GM21825 (cell line): ENCODE results near the gene ANKRD44.
"Not testable (repeated sequence)": the region's sequence is repeated elsewhere in the genome, so short reads cannot be mapped to it uniquely, and the experiment has no call there.

Experiments
- ATAC-seq: cut with Tn5 transposase; IDR thresholded peaks from one replicate; pipeline ENCODE4 v1.9.1; 2021; ENCODE audit warnings: mild to moderate bottlenecking, moderate library complexity; ENCODE audit not compliant: unreplicated experiment

ANKRD44 gene

DNA sequence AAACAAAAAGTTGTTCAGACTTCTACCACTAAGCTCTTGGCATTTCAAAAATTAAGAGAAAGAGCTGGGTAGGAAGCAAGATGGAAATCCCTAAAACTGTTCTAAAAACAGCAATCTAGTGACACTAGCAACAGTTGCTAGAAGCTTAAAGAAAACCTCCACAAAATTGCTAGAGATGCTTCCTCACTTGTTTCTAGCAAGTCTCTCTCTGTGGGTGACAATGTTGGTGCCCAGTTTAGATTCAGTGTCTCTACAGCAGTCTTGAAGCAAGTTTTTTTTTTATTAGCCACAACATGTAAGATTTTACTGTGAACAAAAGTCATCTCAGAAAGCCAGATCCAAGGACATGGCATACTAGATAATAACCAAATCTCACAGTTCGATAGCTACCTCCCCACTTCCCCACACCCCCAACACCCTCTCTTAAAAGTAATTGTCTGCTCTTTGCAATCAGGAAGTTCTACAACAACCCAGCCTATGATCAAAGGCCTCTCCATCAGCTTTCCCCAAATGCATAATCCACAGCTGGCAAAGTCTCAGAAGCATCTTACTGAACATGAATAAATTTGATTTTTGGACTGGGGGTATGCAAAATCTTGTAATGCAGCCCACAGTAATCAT lies 70.0 kb downstream of the ANKRD44 start:
- ATAC-seq = no peak

- ATAC-seq = not testable (repeated sequence)
Observed at GRCh38 chr2:197240018-197240417, 70.6 kb downstream of the ANKRD44 start.

DNA sequence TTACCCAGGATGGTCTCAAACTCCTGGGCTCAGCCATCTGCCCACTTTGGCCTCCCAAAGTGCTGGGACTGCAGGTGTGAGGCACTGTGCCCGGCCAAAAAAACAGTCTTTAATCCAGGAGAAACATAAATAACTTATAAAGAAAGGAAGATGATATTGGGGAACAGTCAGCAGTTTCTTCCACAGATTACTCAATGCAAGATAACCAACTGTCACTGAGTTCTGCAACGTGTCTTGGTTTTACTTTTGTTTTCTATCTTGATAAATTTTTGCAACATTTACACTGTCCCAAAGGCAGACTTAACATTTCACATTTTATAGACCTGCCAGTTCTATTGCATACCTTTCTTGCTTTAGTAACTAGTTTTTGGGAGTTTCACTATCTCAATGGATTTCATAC lies 71.1 kb downstream of the ANKRD44 start:
- ATAC-seq = peak; percentile 64

DNA sequence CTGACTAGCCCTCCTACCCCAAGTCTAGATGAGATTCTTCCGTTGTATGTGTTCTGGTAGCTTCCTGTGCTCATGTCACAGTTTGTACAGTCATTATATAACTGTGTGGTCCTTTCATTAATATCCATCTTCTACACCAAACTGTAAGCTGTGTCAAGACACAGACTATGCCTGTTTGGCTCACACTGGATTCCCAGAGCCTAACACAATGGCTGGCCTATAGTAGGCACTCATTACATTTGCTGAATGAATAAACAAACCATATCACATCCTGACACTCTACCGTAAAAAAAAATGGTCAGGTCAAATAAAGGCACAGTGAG lies 72.6 kb downstream of the ANKRD44 start:
- no peak for ATAC-seq

DNA sequence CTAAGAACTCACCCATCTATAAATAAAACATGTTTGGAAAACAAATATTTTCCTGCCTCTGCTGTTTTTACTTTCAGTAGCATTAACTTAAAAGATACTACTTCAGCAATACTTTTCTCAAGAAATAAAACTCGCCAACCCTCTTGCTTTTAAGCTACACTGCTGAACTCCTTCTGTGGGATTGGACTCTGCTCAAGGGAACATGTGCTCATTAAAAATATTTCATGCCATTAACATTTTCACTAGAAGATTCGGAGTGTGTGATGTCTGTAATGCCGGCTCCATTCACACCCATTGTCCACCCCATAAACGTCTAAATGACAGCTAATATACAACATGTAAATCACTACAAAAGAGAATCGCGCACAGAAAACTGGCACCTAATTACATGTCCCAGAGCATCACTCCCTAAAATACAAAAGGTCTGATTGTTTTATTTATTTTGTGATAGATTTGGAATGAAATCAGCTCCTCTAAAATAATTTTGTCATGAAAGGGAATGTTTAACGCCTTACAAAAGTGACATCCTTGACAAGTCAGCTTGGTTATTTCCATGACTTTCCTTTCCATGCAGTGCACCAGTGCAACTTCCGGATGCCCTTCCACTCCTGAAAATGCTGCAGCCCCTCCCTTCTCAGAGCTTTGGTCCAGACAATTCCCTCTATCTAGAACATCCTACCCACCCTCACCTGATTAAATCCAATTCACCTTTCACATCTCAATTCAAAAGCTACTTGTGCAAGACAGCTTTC lies 73.1 kb downstream of the ANKRD44 start:
- no peak for ATAC-seq

- no peak for ATAC-seq
Observed at GRCh38 chr2:197236816-197237215, 73.8 kb downstream of the ANKRD44 start.

- ATAC-seq = no peak
Observed at GRCh38 chr2:197236159-197236558, 74.4 kb downstream of the ANKRD44 start.

GRCh38 chr2:197235711-197236110 lies 74.9 kb downstream of the ANKRD44 start:
- ATAC-seq = no peak

DNA sequence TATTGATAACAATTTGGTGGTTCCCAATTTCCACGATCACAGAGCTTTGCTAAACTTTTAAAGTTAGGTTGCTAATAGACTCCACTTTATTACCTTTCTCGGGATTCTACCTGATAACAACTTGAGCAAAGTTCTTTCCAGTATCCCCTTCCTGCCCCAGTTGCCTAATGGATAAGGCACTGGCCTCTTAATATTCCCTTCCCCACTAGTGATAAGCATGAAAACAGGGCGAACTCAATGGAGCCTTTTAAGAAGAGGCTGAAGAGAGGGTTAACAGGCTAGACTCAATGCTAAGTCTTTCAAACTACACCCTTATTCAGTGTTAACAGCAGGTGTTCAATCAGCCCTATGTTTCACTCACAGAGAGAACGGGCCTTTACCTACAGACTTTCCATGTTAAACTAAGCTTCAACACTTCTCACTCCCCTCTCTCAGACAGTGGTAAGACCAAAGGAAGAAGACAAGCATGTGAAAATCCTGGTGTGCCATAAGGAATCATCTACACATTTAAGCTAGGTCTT lies 75.8 kb downstream of the ANKRD44 start:
- ATAC-seq = no peak

GRCh38 chr2:197233473-197233872 lies 77.1 kb downstream of the ANKRD44 start:
- no peak for ATAC-seq

GRCh38 chr2:197232010-197232409 lies 78.6 kb downstream of the ANKRD44 start:
- ATAC-seq = no peak

DNA sequence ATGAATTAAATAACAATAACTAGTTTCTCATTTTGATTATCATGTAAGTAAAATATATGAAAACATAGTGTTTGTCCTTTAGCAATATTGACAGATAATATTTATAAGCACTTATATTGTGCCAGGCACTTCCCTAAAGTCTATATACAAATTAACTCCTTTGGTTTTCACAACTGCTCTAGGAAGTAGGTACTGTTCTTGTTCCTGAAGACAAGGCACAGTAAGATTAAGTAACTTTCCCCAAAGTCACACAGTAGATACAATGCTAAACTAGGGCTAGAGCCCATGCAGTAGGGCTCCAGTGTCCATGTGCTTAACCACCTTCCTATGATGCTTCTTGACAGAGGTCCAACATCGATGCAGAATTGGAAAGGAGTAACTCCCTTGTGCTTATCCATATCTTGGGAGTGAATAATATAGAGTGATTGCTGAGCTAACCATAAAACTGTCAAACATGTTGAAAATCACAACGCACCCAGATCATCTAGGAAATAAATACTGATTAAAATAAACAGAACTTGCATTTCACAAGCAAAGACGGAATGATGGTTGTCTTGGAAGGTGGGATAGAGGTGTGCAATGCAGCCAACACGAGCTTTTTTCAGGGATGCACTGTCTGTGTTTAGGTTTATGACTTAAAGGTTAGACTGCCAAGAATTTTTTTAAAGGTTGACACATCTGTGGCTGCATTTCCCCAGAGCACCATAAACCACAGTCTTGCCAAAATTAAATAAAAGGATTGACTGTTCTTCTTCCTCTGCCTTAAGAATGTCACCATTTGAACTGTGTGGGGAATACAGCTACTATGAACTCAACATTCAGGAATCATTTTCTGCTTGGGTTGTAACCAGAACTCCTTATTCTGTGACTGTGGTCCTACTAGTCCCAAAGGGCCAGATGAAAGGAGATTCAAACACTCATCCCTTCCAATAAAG lies 80.8 kb downstream of the ANKRD44 start:
- ATAC-seq = no peak

DNA sequence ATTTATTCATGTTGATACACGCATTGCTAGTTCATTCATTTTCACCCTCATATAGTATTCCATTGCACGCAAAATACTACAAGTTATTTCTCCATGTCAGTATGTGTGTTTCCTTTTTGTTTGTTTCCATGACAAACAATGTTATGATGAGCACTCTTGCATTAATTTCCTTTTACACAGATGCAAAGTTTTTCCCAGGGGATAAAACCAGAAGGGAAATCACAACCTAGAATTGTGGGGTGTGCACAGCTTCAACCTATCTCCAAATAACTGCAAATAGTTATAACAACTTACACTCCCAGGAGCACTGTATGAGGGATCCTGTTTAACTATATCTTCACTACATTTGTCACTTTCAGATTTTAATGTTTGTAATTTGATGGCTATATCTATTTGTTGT lies 87.1 kb downstream of the ANKRD44 start:
- ATAC-seq = no peak

DNA sequence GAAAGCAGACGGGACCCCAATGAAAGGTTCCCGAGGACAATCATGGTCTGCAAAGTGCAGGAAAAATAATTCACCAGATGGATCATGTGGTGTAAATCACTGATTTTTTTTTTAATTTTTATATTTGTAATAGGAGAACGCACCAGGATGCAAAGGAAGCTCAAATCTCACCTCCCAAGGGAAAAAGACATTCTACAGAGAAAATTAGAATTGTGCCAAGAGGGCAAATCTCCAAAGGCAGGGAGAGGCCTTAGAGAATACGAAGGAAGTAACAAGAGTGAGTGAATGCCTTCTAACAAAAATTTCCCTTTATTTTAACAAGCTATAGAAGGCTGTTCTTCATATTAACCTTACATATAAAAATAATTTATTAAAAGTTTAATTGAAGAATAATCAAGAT lies 90.9 kb downstream of the ANKRD44 start:
- no peak for ATAC-seq

DNA sequence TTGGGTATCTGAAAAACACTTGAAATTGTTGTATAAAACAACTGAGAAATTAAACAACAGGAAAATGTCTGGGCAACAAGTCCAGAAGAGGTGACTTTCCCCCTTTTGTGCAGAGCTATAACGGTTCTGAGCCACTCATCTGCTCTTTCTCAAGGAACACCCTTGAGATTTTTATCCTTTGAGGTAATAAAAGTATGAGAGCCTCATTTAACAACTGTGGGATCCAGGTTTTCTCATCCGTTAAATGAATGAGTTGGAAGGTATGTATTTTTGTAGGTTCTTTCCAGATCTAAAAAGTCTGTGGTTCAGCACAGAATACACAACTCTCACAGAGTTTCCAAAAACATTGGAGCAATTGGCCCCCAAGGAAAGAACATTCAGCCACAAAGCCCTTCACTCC lies 93.0 kb downstream of the ANKRD44 start:
- ATAC-seq = no peak

- peak; percentile 61 for ATAC-seq
Observed at GRCh38 chr2:197216361-197216979, 94.1 kb downstream of the ANKRD44 start.

GRCh38 chr2:197215748-197216360 lies 94.7 kb downstream of the ANKRD44 start:
- peak; percentile 35 for ATAC-seq

- no peak for ATAC-seq
Observed at GRCh38 chr2:197212344-197213262, 98.0 kb downstream of the ANKRD44 start.

DNA sequence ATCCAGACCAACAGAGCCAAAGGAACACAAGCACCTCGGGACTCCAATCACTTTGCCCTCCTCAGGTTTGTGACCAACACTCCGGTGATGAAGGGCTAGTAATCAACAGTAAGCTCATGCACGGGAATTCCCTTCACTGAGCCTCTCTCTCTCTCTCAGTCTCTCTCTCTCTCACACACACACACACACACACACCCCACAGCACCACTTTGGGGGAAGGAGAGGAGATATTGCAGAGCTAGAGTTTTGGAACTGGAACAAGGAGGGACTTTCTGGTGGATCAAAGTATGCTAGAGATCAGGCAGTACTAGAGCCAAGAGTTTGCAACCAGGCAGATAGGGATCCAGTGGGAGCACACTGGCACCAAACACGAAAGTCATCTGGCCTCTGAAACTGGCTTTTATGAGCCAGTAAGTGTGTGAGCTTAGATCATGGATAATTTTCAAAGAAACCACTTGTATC lies 98.7 kb downstream of the ANKRD44 start:
- no peak for ATAC-seq
